Measurements from ENCODE around the gene ZNF185. TPM values are rescaled to one million over a fixed set of nuclear protein-coding genes. Genes with fewer than 3 reads are reported as not detected.

ZNF185 gene
- total and polyA plus RNA-seq, 2 of the 8 experiments (the other 6 are each of a cell fraction or from before 2014, with no cell fraction given), result 15.6 to 20.1 TPM

GRCh38 chrX:152907084-152907651 is 9.3 kb downstream of the ZNF185 start:
- Histone ChIP-seq H3K4ac (replicated peaks; ENCODE audit: insufficient read length, low read depth, low read length) (no peak overlapping the region), H3K9ac (replicated peaks in 1 of 4; ENCODE audit: extremely low read depth in 1 of 4, low read depth in 3 of 4, low read length in 3 of 4) (0 out of 7 replicates have a peak overlapping the region, but pooled peaks of 1 of the 4 experiments have one; percentile 18), H4K91ac (replicated peaks; ENCODE audit: insufficient read length, low read length) (no peak overlapping the region), H4K5ac (ENCODE audit: insufficient read length, low read depth, low read length) (no peak overlapping the region), H3K79me2 (ENCODE audit: control insufficient read depth in 1 of 2, insufficient read depth in 2 of 2, low read length in 2 of 2) (no peaks in the 10 kb centered on the region), H2BK15ac (ENCODE audit: low read length) (no peak overlapping the region), H3K36me3 (ENCODE audit: control insufficient read depth in 2 of 4, insufficient read depth in 4 of 4, low read length in 3 of 4) (no peaks in the 10 kb centered on the region), H2BK12ac (ENCODE audit: low read depth, low read length) (peak overlapping the region; percentile 80; the same call in 1 of the 2 replicates), H3K23ac (ENCODE audit: insufficient read length) (no peak overlapping the region), H3K18ac (ENCODE audit: extremely low read depth, low read length) (no peak overlapping the region; the same call in 1 of the 2 replicates), H3K4me3 (ENCODE audit: extremely low read depth in 1 of 4, insufficient read depth in 2 of 4, low read depth in 3 of 4, low read length in 4 of 4) (peak overlapping the region in 2 of 4 experiments; percentile 23 to 53; a peak in 4 of 8 replicates), H3K79me1 (ENCODE audit: low read depth, low read length) (no peaks in the 10 kb centered on the region), H3K9me3 (ENCODE audit: insufficient read depth in 2 of 2, low read depth in 1 of 2, low read length in 1 of 2) (no peaks in the 10 kb centered on the region), H2BK120ac (replicated peaks; ENCODE audit: low read depth, low read length) (no peak overlapping the region), H3K4me1 (replicated peaks in 1 of 4; ENCODE audit: control insufficient read depth in 3 of 4, insufficient read depth in 4 of 4, low read length in 3 of 4) (peaks cover 0 to 21% (median 10%) of the 10 kb centered on the region in 4 experiments; a peak in 6 of 7 replicates), H4K20me1 (replicated peaks in 1 of 2; ENCODE audit: control insufficient read depth in 1 of 2, insufficient read depth in 2 of 2, low read length in 2 of 2) (no peaks in the 10 kb centered on the region), H3K27me3 (replicated peaks in 1 of 4; ENCODE audit: control insufficient read depth in 3 of 4, extremely low read depth in 1 of 4, insufficient read depth in 3 of 4, low read length in 3 of 4) (no peaks in the 10 kb centered on the region), H3K27ac (ENCODE audit: low read depth, low read length) (no peak overlapping the region; the same call in 1 of the 2 replicates), H3K4me2 (ENCODE audit: insufficient read depth in 1 of 2, low read depth in 2 of 2, low read length in 2 of 2) (peak overlapping the region; percentile 66), H2AFZ (ENCODE audit: low read length) (peak overlapping the region; percentile 44; the same call in 1 of the 2 replicates), H4K8ac (ENCODE audit: extremely low read depth, insufficient read depth, low read length) (no peak overlapping the region), H2BK20ac (ENCODE audit: low read length) (no peak overlapping the region), H2BK5ac (ENCODE audit: low read depth, low read length) (no peak overlapping the region), H3K56ac (replicated peaks; ENCODE audit: insufficient read length, low read depth, low read length) (no peak overlapping the region), H3K14ac (ENCODE audit: insufficient read length) (no peak overlapping the region), H3K23me2 (ENCODE audit: low read depth, low read length) (peaks cover 3% of the 10 kb centered on the region; the same call in 1 of the 2 replicates), H2AK5ac (ENCODE audit: low read depth, low read length) (no peak overlapping the region)
- ChIA-PET CTCF (ENCODE audit: partially characterized antibody) (interaction anchor here (1.2 to 9.6 kb wide), 7 partner anchors 7 to 264 kb away, joined by 3 to 94 read pairs (median 4); no protein-coding TSS in a partner anchor), POLR2A (ENCODE audit: partially characterized antibody) (interaction anchor here (1.2 to 1.6 kb wide), 2 partner anchors 8 to 13 kb away, joined by 3 to 6 read pairs; no protein-coding TSS in a partner anchor)
- peak; percentile 85 for FAIRE-seq
- WGBS, 2 experiments (ENCODE audit: extremely low coverage in 1 of 2, insufficient coverage in 1 of 2, insufficient read length in 1 of 2, insufficient replicate concordance in 2 of 2, low coverage in 1 of 2, low lambda C conversion rate in 2 of 2, missing lambda C conversion rate in 1 of 2), result 8% methylated on average over 9 of the region's 17 CpGs; no CpG with 5 or more reads in 1 of the 2 experiments
- DNase-seq (ENCODE audit: low read depth in 1 of 2, low spot score in 2 of 2), result no peak
- no peak for TF ChIP-seq PHF8 (conservative IDR thresholded peaks at IDR 0.05; ENCODE audit: low read depth, low read length)
- peak; percentile 82 for TF ChIP-seq CREB1 (IDR thresholded peaks at IDR 0.05)
- no peak for TF ChIP-seq SP4 (IDR thresholded peaks at IDR 0.05; ENCODE audit: low read length)
- peak; percentile 46; the same call in 1 of the 2 replicates for TF ChIP-seq TAF1 (IDR thresholded peaks at IDR 0.05; ENCODE audit: low read depth, low read length)
- TF ChIP-seq POLR2A (IDR thresholded peaks at IDR 0.05; ENCODE audit: control extremely low read depth in 1 of 2, low read depth in 2 of 2, low read length in 2 of 2), result 0 out of 3 replicates have a peak, but pooled peaks of 1 of the 2 experiments have one; percentile 24
- no peak for TF ChIP-seq TEAD4 (IDR thresholded peaks at IDR 0.05; ENCODE audit: low read depth, low read length)
- TF ChIP-seq ATF3 (IDR thresholded peaks at IDR 0.05; ENCODE audit: insufficient read depth, low read depth, low read length), result no peak
- peak; percentile 83 for TF ChIP-seq RFX5 (IDR thresholded peaks at IDR 0.05; ENCODE audit: borderline replicate concordance, low read depth, low read length)
- TF ChIP-seq CBX8 (IDR thresholded peaks at IDR 0.05; ENCODE audit: borderline replicate concordance, low read depth, low read length), result no peak
- TF ChIP-seq HDAC6 (IDR thresholded peaks at IDR 0.05; ENCODE audit: low read depth, low read length), result no peak
- no peak for TF ChIP-seq BRCA1 (IDR thresholded peaks at IDR 0.05; ENCODE audit: low read depth, low read length)
- peak; percentile 42; the same call in 1 of the 2 replicates for TF ChIP-seq EGR1 (IDR thresholded peaks at IDR 0.05; ENCODE audit: borderline replicate concordance, low read depth, low read length)
- no peak for TF ChIP-seq SRF (IDR thresholded peaks at IDR 0.05; ENCODE audit: low read depth, low read length)

Data from H1 (cell line).